Subcutaneous adipose tissue (tissue), 4 donors: ENCODE data around the gene CARD11. TPM values are rescaled to one million over a fixed set of nuclear protein-coding genes. Genes with fewer than 3 reads are reported as not detected.

Experiments
- total RNA-seq, 4 donors: library from RNA; depleted of rRNA; stranded (reverse); fragments of >200 nt; gene quantifications; one replicate each; pipeline ENCODE4 v1.1.0, GENCODE V29; 2016
- TF ChIP-seq, protein P1 (sequence below): fragments of 450-650 bp; IDR thresholded peaks from one replicate; pipeline ENCODE4 v1.5.1; 2016; ENCODE audit warnings: low read depth, mild to moderate bottlenecking, control low read depth, antibody characterized with exemption, moderate library complexity

Gene CARD11
- total RNA-seq, 4 donors from 2014 or later, result 0.57 to 1.2 (median 0.77) TPM

DNA sequence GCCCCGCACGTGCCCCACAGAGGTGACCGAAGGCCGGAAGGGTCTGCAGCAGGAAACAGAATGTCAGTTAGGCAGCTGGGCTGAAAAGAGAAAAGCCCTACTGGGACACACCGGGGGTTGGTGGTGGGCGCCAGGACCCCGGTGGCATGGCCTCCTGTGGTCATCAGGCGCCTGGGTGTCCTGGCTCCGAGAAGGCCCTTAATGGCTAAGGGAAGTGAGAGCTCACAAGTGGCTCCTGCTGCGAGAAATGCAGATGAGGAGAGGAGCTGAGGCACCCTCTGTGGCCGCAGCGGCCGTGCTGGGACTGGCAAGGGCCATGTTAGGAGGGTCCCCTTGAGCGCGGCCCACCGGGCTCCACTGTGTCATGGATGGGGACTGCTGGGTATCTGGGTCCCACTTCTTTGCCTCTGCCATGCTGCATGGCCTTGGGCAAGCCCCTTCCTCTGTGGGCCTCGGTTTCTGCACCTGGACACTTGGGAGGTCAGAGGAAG is 120.3 kb downstream of the CARD11 start:
- TF ChIP-seq, protein P1, sequence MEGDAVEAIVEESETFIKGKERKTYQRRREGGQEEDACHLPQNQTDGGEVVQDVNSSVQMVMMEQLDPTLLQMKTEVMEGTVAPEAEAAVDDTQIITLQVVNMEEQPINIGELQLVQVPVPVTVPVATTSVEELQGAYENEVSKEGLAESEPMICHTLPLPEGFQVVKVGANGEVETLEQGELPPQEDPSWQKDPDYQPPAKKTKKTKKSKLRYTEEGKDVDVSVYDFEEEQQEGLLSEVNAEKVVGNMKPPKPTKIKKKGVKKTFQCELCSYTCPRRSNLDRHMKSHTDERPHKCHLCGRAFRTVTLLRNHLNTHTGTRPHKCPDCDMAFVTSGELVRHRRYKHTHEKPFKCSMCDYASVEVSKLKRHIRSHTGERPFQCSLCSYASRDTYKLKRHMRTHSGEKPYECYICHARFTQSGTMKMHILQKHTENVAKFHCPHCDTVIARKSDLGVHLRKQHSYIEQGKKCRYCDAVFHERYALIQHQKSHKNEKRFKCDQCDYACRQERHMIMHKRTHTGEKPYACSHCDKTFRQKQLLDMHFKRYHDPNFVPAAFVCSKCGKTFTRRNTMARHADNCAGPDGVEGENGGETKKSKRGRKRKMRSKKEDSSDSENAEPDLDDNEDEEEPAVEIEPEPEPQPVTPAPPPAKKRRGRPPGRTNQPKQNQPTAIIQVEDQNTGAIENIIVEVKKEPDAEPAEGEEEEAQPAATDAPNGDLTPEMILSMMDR, result no peak

DNA sequence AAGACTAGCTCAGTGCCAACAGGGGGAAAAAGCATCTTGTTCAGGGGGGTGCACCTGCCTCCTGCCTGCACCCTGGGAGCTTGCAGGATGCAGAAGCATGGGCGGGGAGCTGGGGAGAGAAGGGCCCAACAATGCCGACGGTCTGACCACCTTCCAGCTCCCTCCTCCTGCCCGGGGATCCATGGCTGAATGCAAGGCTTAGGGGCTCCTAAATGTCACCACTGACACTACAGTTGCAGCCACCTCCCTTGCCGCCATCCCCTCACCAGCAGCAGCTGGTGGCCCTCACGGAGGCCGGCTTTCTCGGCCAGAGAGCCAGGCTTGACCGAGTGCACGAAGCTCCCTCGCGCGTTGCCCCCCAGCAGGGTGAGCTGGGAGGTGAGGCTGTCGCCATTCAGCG is 120.8 kb downstream of the CARD11 start:
- TF ChIP-seq, protein P1, result no peak

DNA sequence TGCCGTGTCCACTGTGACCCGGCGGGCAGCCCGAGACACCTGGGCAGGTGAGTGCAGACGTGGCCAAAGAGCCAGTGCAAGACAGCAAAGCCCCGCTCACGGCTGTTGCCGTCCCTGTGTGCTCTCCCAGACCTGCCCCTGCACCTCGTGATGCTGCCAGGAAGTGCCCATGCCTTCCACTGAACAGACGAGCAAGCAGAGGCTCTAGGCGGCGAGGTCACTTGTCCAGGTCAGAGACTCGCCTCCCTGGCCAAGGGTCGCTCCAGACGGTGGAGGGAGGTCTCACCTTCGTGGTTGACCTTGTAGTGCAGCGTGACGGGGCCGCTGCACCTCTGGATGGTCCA is 121.3 kb downstream of the CARD11 start:
- TF ChIP-seq, protein P1, result no peak

DNA sequence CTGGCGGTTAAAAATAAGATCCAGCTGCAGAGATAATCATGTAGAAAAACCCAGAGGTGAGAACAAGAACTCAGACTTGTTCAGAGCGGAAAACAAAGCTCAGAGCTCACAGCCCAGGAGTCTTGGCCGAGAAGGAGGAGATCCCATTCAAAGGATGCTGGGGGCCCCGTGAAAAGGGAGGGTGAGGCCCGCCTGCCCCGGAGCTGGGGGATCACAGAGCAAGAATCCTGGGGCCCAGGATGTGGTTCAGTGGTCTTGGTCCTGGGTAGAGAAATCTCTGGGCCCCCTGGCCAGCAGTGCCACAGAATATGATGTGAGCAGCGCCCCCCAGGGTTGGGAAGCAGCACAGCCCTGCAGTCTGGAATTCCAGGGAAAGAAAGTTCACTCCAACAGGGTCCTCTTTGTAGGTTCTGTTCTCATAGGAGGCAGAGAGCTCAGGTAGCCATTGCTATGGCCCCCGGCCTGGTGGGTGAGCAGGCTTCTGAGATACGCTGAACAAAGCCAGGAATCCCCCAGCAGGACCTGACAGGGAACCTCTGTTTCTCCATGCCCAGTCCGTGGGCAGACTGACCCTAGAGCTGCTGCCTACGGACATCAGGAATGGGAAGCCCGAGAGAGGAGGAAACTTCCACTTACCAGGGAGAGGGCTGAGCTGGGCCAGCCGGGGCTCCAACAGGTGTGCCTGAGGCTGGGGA is 121.9 kb downstream of the CARD11 start:
- TF ChIP-seq, protein P1, result no peak

DNA sequence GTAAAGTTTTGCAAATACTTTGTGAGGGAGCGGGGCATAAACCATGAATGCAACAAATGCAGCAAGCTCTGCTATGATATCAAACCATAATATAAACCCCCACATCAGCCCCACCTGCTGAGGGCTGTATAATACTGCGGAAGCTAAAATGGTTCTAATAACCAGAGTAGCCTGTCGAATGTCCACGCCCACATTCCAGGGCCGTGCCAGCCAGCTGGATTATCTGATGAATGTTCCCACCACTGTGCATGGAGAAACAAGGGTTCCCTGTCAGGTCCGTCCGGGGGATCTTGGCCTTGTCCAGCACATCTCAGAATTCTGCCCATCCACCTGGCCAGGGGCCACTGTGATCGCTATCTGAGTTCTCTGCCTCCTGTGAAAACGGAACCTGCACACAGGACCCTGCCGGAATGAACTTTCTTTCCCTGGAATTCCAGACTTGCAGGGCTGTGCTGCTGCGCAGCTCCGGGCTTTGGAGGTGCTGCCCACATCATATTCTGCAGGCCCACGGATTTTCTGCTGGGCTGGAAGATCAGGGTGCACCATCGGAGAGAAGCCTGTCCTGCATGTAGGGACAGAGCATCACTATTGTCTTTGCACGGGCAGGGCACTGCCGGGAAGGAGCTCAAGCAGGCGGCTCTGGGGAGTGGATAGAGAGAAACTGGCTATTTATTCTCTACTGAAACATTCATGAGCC is 122.6 kb downstream of the CARD11 start:
- TF ChIP-seq, protein P1, result no peak

DNA sequence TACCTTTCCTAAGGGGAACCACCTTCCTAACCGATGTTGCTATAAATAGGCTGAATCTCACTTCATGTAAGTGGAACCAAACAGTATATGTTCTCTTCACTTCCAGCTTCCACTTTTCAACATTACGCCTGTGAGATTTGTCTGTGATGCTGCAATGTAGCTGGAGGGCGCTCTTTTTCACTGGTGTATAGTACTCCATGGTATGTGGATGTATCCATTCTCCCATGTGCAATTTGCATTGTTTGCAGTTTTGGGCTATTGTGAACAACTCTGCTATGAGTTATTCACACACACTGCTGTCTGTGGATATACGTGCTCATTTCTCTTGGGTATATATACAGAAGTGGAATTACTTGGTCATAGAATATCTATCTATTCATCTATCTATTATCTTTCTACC is 123.6 kb downstream of the CARD11 start:
- TF ChIP-seq, protein P1, result no peak

DNA sequence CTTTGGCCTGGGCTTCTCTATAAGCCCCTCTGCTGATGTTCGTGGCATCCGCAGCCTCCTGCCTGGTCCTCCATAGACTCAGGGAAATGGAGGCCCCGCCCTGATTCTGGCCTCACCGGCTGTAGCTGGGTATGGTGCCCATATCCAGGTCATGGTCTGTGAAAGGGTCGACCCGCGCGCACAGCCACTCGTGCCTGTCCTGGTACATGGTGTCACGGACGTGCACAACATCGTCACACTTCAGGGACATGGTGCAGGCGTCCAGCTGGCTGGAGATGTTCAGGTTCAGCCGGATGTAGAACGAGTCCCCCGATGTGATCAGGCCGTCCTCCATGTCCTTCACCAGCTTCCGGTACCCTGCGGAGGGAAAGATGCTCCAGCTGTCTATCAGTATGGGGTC is 124.4 kb downstream of the CARD11 start:
- TF ChIP-seq, protein P1, result no peak
